ENCODE measurements around the gene KRTAP4-1.
"Not testable (repeated sequence)": the region's sequence is repeated elsewhere in the genome, so short reads cannot be mapped to it uniquely, and the experiment has no call there.

DNA sequence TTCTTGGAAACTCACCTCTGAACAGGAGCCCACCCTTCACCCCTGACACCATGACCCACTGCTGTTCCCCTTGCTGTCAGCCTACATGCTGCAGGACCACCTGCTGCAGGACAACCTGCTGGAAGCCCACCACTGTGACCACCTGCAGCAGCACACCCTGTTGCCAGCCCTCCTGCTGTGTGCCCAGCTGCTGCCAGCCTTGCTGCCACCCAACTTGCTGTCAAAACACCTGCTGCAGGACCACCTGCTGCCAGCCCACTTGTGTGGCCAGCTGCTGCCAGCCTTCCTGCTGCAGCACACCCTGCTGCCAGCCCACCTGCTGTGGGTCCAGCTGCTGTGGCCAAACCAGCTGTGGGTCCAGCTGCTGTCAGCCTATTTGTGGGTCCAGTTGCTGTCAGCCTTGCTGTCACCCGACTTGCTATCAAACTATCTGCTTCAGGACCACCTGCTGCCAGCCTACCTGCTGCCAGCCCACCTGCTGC lies 5.2 kb upstream of the KRTAP4-1 start, which contains the start of gene KRTAP9-1:
- not testable (repeated sequence) for TF ChIP-seq EZH2 (IDR thresholded peaks at IDR 0.05; ENCODE audit: low read length)
- TF ChIP-seq, protein P1, sequence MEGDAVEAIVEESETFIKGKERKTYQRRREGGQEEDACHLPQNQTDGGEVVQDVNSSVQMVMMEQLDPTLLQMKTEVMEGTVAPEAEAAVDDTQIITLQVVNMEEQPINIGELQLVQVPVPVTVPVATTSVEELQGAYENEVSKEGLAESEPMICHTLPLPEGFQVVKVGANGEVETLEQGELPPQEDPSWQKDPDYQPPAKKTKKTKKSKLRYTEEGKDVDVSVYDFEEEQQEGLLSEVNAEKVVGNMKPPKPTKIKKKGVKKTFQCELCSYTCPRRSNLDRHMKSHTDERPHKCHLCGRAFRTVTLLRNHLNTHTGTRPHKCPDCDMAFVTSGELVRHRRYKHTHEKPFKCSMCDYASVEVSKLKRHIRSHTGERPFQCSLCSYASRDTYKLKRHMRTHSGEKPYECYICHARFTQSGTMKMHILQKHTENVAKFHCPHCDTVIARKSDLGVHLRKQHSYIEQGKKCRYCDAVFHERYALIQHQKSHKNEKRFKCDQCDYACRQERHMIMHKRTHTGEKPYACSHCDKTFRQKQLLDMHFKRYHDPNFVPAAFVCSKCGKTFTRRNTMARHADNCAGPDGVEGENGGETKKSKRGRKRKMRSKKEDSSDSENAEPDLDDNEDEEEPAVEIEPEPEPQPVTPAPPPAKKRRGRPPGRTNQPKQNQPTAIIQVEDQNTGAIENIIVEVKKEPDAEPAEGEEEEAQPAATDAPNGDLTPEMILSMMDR (optimal IDR thresholded peaks at IDR 0.05 in 1 of 3, IDR thresholded peaks at IDR 0.05 in 1 of 3, conservative IDR thresholded peaks at IDR 0.05 in 1 of 3; ENCODE audit: extremely low read depth in 1 of 3, insufficient read depth in 2 of 3, low read length in 3 of 3): not testable (repeated sequence)

Data from keratinocyte (primary cell).